GM12878 (cell line): ENCODE data around the gene KIF23. TPM values are rescaled to one million over a fixed set of nuclear protein-coding genes. Genes with fewer than 3 reads are reported as not detected.

Source experiments
- ATAC-seq: fragments of 200-7000 bp; cut with Tn5 transposase; 3 replicates; pipeline ENCODE4 v1.9.1; 2020; ENCODE audit warnings: mild to moderate bottlenecking, moderate library complexity
- BruUV-seq: library from RNA; stranded (reverse); fragments of 400-500 nt; replicated peaks from 2 replicates; lab custom pipeline; 2021; lab: Mats Ljungman, UMichigan
- CTCF ChIA-PET: fragments of 300-600 bp; sonication (Branson Sonifier 250); formaldehyde crosslinking; extraction: SDS; loops from one replicate; lab custom pipeline; 2021; ENCODE audit warnings: inconsistent platforms; lab: Yijun Ruan, JAX
- POLR2A ChIA-PET: fragments of 350-600 bp; formaldehyde crosslinking; extraction: SDS; loops from one replicate; lab custom pipeline; 2021; ENCODE audit warnings: inconsistent platforms; lab: Charles Lee
- RAD21 ChIA-PET: fragments of 300-600 bp; sonication (Branson Sonifier 250); formaldehyde crosslinking; loops from one replicate; lab custom pipeline; 2023; ENCODE audit warnings: antibody characterized with exemption; ENCODE audit not compliant: unreplicated experiment; lab: Charles Lee
- SMC1A ChIA-PET: fragments of 300-600 bp; sonication (Branson Sonifier 250); formaldehyde crosslinking; loops from one replicate; lab custom pipeline; 2023; ENCODE audit not compliant: unreplicated experiment, uncharacterized antibody; lab: Charles Lee
- DNase-seq: peaks from one replicate; pipeline ENCODE4 v3.0.0-alpha.2; 2011; ENCODE audit warnings: low read depth, low spot score
- FAIRE-seq: peaks from 3 replicates; lab custom pipeline; 2011; peaks lifted over from hg19 to GRCh38; lab: Jason Lieb, UNC
- H2AFZ ChIP-seq: 2 replicates; pipeline ENCODE4 v1.6.0; 2011; ENCODE audit warnings: low read depth, low read length, control low read depth; ENCODE audit not compliant: control insufficient read depth
- H3K27ac ChIP-seq: 2 replicates; pipeline ENCODE4 v1.5.1; 2011; ENCODE audit warnings: control low read depth; ENCODE audit not compliant: control insufficient read depth, insufficient read depth
- H3K27me3 ChIP-seq, 2 experiments: replicated peaks in 1 of 2; 2 replicates each; pipeline versions ENCODE4 v1.6.0 to v1.6.1; 2011; ENCODE audit warnings: low read length in 1 of 2; ENCODE audit not compliant: control insufficient read depth in 2 of 2, insufficient read depth in 2 of 2
- H3K36me3 ChIP-seq, 2 experiments: 2 replicates each; pipeline ENCODE4 v1.5.1; 2011; ENCODE audit warnings: low read length in 1 of 2; ENCODE audit not compliant: control insufficient read depth in 2 of 2, insufficient read depth in 2 of 2
- H3K4me1 ChIP-seq: 2 replicates; pipeline ENCODE4 v1.6.1; 2011; ENCODE audit warnings: mild to moderate bottlenecking, low read length, moderate library complexity, mixed read lengths; ENCODE audit not compliant: control insufficient read depth, insufficient read depth
- H3K4me2 ChIP-seq: 2 replicates; pipeline ENCODE4 v1.6.0; 2011; ENCODE audit warnings: control low read depth; ENCODE audit not compliant: control insufficient read depth, insufficient read depth
- H3K4me3 ChIP-seq: fragments of 200-600 bp; sonication (generic); 2 replicates; pipeline ENCODE4 v1.5.1; 2016
- H3K79me2 ChIP-seq: 2 replicates; pipeline ENCODE4 v1.6.0; 2011; ENCODE audit warnings: low read length; ENCODE audit not compliant: control insufficient read depth, insufficient read depth
- H3K9ac ChIP-seq: 2 replicates; pipeline ENCODE4 v1.8.0; 2011; ENCODE audit warnings: low read length, control low read depth, mixed read lengths; ENCODE audit not compliant: control insufficient read depth, insufficient read depth
- H3K9me3 ChIP-seq: replicated peaks from 3 replicates; pipeline ENCODE4 v1.5.1; 2011; ENCODE audit warnings: mild to moderate bottlenecking, low read length; ENCODE audit not compliant: control insufficient read depth, insufficient read depth
- H4K20me1 ChIP-seq: 2 replicates; pipeline ENCODE4 v1.6.0; 2011; ENCODE audit not compliant: control insufficient read depth, insufficient read depth
- CBFB ChIP-seq: IDR thresholded peaks from 2 replicates; pipeline ENCODE4 v1.6.1; 2016; ENCODE audit warnings: antibody characterized with exemption, low read depth
- CEBPB ChIP-seq, 2 experiments: fragments of 150-350 bp in 1 of 2; IDR thresholded peaks; 2 replicates each; pipeline ENCODE4 v1.6.1; 2012 to 2014; ENCODE audit warnings: low read depth in 2 of 2, low read length in 2 of 2, borderline replicate concordance in 1 of 2, inconsistent platforms in 1 of 2
- GABPA ChIP-seq: IDR thresholded peaks from 2 replicates; pipeline ENCODE4 v1.6.1; 2014; ENCODE audit warnings: antibody characterized with exemption, low read depth, mild to moderate bottlenecking, inconsistent platforms
- HDGF ChIP-seq: fragments of 450-650 bp; IDR thresholded peaks from 2 replicates; pipeline ENCODE4 v1.6.1; 2016; ENCODE audit warnings: antibody characterized with exemption
- IRF4 ChIP-seq: IDR thresholded peaks from 2 replicates; pipeline ENCODE4 v1.6.1; 2011; ENCODE audit warnings: low read depth, low read length
- MXI1 ChIP-seq: fragments of 150-350 bp; IDR thresholded peaks from 2 replicates; pipeline ENCODE4 v1.6.1; 2011; ENCODE audit warnings: low read depth, mild to moderate bottlenecking, inconsistent platforms, low read length, improper control_type of control experiment
- MYB ChIP-seq: fragments of 150-350 bp; IDR thresholded peaks from 2 replicates; pipeline ENCODE4 v1.6.1; 2014; ENCODE audit warnings: mild to moderate bottlenecking, low read depth, low read length, borderline replicate concordance
- POLR2A ChIP-seq: IDR thresholded peaks from 2 replicates; pipeline ENCODE4 v1.6.1; 2011; ENCODE audit warnings: low read depth, mild to moderate bottlenecking, low read length
- POU2F2 ChIP-seq: IDR thresholded peaks from 3 replicates; pipeline ENCODE4 v1.6.1; 2011; ENCODE audit warnings: low read depth, mild to moderate bottlenecking, low read length, borderline replicate concordance
- RAD51 ChIP-seq: fragments of 450-650 bp; IDR thresholded peaks from 2 replicates; pipeline ENCODE4 v1.6.1; 2016; ENCODE audit warnings: moderate library complexity, mild to moderate bottlenecking, inconsistent platforms
- SIX5 ChIP-seq: IDR thresholded peaks from 2 replicates; pipeline ENCODE4 v1.6.1; 2011; ENCODE audit warnings: mild to moderate bottlenecking, low read depth, low read length, moderate library complexity; ENCODE audit not compliant: severe bottlenecking
- SPI1 ChIP-seq: IDR thresholded peaks from 2 replicates; pipeline ENCODE4 v1.6.1; 2011; ENCODE audit warnings: low read depth, mild to moderate bottlenecking, low read length, moderate library complexity, borderline replicate concordance; ENCODE audit not compliant: insufficient read depth
- SREBF2 ChIP-seq: IDR thresholded peaks from 2 replicates; pipeline ENCODE4 v1.6.1; 2012; ENCODE audit warnings: mild to moderate bottlenecking, low read length
- WGBS: methylation state at CpG from one replicate; pipeline ENCODE4 v1.1.6; 2016; ENCODE audit warnings: low lambda C conversion rate; ENCODE audit not compliant: insufficient replicate concordance, insufficient coverage; ENCODE audit errors: missing lambda C conversion rate; 5-methylcytosine and 5-hydroxymethylcytosine counted together
- in situ Hi-C: fragments of 300-500 bp; cut with MboI; formaldehyde crosslinking; loops from 9 replicates; pipeline ENCODE4 v1.14.3; 2018; ENCODE audit warnings: mixed read lengths
- intact Hi-C: fragments of 100-400 bp; cut with micrococcal nuclease; formaldehyde crosslinking; loops from one replicate; pipeline ENCODE4 v1.14.2; 2022; ENCODE audit not compliant: unreplicated experiment
- polyA plus RNA-seq, 11 experiments: library from polyadenylated mRNA; depleted of rRNA in 4 of 11; unstranded in 6 of 11; stranded (reverse) in 5 of 11; fragments of >200 nt; fragmentation: Nextera tagmentation in 4 of 11; fragmentation: Illumina TruSeq in 1 of 11; extraction: Ambion mirVana in 4 of 11; extraction: Trizol in 1 of 11; gene quantifications; 1 replicate in 1 of 11; 2 replicates in 10 of 11; pipeline versions ENCODE4 v1.2.1 to v1.2.3, GENCODE V29; 2011 to 2016; ENCODE audit warnings: inconsistent platforms in 2 of 11, missing spikeins in 2 of 11, low read depth in 1 of 11
- total RNA-seq, 4 experiments: library from RNA; depleted of rRNA in 3 of 4; stranded (reverse); fragments of >200 nt in 3 of 4; fragmentation: Illumina TruSeq in 1 of 4; extraction: Trizol in 1 of 4; gene quantifications; 2 replicates each; pipeline versions ENCODE4 v1.2.1 to v1.2.3, GENCODE V29; 2013 to 2021
- TF ChIP-seq, protein P1 (sequence below): IDR thresholded peaks from 2 replicates; pipeline ENCODE4 v1.6.1; 2011; ENCODE audit warnings: low read depth, mild to moderate bottlenecking, low read length, moderate library complexity, borderline replicate concordance; ENCODE audit errors: extremely low read depth
- TF ChIP-seq, protein P2 (sequence below): fragments of 450-650 bp; IDR thresholded peaks from 2 replicates; pipeline ENCODE4 v1.6.1; 2016; ENCODE audit warnings: mild to moderate bottlenecking
- TF ChIP-seq, protein P3 (sequence below): fragments of 450-650 bp; formaldehyde crosslinking; IDR thresholded peaks from 2 replicates; pipeline ENCODE4 v1.4.0; 2022; ENCODE audit warnings: mild to moderate bottlenecking, moderate library complexity

The KIF23 gene
- total and polyA plus RNA-seq, 10 of the 15 experiments (the other 5 are each of a cell fraction or from before 2014, with no cell fraction given) = 28.0 to 62.5 (median 46.6) TPM

DNA sequence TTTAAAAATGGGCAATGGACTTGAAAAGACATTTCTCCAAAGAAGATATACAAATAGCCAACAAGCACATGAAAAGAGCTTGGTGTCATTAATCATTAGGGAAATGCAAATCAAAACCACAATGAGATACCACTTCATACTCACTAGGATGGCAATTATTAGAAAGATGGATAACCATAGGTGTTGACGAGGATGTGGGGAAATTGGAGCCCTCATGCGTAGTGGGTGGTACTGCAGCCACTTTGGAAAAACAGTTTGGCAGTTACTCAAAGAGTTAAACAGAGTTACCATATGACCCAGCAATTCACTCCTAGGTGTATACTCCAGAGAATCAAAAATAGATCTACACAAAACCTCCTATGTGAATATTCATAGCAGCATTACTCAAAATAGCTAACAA, 65.8 kb downstream of the KIF23 start:
- Histone ChIP-seq H2AFZ (no peak overlapping the region), H3K4me3 (no peak overlapping the region), H3K9me3 (peaks cover 3% of the 10 kb centered on the region; the same call in 2 of the 3 replicates), H3K79me2 (no peaks in the 10 kb centered on the region), H3K4me2 (no peak overlapping the region), H3K9ac (no peak overlapping the region), H3K27me3 (peaks cover 0 to 2% of the 10 kb centered on the region in 2 experiments; a peak in 1 of 4 replicates), H3K27ac (no peak overlapping the region), H3K4me1 (no peaks in the 10 kb centered on the region), H4K20me1 (no peaks in the 10 kb centered on the region), H3K36me3 (no peaks in the 10 kb centered on the region)
- no peak for DNase-seq
- ChIA-PET RAD21 (interaction anchor here (1.7 kb wide), 1 partner anchor 987 kb away, joined by 4 read pairs; no protein-coding TSS in a partner anchor), POLR2A (no interaction called here), CTCF (interaction anchor here (0.6 to 2.1 kb wide), 4 partner anchors 13 to 987 kb away, joined by 3 to 8 read pairs (median 4); no protein-coding TSS in a partner anchor), SMC1A (no interaction called here)
- in situ Hi-C loops (loop anchor here (10.0 kb wide), 1 partner anchor 1245 kb away; no protein-coding TSS in a partner anchor), intact Hi-C loops (loop anchor here (2.0 to 10.0 kb wide), 7 partner anchors 242 to 1332 kb away; partner anchors contain the start of gene TLE3)
- TF ChIP-seq CEBPB (IDR thresholded peaks at IDR 0.05; ENCODE audit: borderline replicate concordance in 1 of 2, low read depth in 2 of 2, low read length in 2 of 2) (no peak), GABPA (no peak), SREBF2 (no peak), IRF4 (no peak), HDGF (no peak), POU2F2 (no peak), MYB (no peak), RAD51 (no peak), SPI1 (no peak), POLR2A (no peak), MXI1 (no peak), CBFB (no peak), SIX5 (no peak)
- TF ChIP-seq, protein P1, sequence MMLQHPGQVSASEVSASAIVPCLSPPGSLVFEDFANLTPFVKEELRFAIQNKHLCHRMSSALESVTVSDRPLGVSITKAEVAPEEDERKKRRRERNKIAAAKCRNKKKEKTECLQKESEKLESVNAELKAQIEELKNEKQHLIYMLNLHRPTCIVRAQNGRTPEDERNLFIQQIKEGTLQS = no peak
- TF ChIP-seq, protein P2, sequence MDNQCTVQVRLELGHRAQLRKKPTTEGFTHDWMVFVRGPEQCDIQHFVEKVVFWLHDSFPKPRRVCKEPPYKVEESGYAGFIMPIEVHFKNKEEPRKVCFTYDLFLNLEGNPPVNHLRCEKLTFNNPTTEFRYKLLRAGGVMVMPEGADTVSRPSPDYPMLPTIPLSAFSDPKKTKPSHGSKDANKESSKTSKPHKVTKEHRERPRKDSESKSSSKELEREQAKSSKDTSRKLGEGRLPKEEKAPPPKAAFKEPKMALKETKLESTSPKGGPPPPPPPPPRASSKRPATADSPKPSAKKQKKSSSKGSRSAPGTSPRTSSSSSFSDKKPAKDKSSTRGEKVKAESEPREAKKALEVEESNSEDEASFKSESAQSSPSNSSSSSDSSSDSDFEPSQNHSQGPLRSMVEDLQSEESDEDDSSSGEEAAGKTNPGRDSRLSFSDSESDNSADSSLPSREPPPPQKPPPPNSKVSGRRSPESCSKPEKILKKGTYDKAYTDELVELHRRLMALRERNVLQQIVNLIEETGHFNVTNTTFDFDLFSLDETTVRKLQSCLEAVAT = no peak
- TF ChIP-seq, protein P3, sequence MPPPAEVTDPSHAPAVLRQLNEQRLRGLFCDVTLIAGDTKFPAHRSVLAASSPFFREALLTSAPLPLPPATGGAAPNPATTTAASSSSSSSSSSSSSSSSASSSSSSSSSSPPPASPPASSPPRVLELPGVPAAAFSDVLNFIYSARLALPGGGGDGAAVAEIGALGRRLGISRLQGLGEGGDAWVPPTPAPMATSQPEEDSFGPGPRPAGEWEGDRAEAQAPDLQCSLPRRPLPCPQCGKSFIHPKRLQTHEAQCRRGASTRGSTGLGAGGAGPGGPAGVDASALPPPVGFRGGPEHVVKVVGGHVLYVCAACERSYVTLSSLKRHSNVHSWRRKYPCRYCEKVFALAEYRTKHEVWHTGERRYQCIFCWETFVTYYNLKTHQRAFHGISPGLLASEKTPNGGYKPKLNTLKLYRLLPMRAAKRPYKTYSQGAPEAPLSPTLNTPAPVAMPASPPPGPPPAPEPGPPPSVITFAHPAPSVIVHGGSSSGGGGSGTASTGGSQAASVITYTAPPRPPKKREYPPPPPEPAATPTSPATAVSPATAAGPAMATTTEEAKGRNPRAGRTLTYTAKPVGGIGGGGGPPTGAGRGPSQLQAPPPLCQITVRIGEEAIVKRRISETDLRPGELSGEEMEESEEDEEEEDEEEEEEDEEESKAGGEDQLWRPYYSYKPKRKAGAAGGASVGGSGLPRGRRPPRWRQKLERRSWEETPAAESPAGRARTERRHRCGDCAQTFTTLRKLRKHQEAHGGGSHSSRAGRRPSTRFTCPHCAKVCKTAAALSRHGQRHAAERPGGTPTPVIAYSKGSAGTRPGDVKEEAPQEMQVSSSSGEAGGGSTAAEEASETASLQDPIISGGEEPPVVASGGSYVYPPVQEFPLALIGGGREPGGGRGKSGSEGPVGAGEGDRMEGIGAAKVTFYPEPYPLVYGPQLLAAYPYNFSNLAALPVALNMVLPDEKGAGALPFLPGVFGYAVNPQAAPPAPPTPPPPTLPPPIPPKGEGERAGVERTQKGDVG (CRISPR knock-in tag) = no peak
- ATAC-seq = no peak
- no peak for FAIRE-seq
- BruUV-seq = no TSS peak
- WGBS = 74% methylated on average over 2 of the region's 2 CpGs
